ENCODE results near the gene CUX1.

The CUX1 gene

GRCh38 chr7:102128303-102128702, 310.9 kb downstream of the CUX1 start:
- Histone ChIP-seq H3K36me3 (ENCODE audit: control insufficient read depth, low read length) (peaks cover 53% of the 10 kb centered on the region), H3K9me3 (ENCODE audit: control insufficient read depth, insufficient read depth, low read length) (no peaks in the 10 kb centered on the region), H4K20me1 (ENCODE audit: control insufficient read depth, insufficient read depth, low read depth, low read length) (no peaks in the 10 kb centered on the region), H3K4me3 (ENCODE audit: low read length) (no peak overlapping the region), H3F3A (ENCODE audit: control insufficient read depth, insufficient read depth) (0 out of 2 replicates have a peak, but pooled peaks cover 5% of the 10 kb centered on the region), H3K27me3 (ENCODE audit: control insufficient read depth, low read length) (no peaks in the 10 kb centered on the region), H3K4me2 (ENCODE audit: low read length) (no peak overlapping the region), H3K9me2 (replicated peaks; ENCODE audit: control insufficient read depth, low read length) (no peaks in the 10 kb centered on the region), H3K27ac (ENCODE audit: low read depth, low read length) (no peak overlapping the region), H3K79me2 (ENCODE audit: control insufficient read depth, low read length) (no peaks in the 10 kb centered on the region), H3K4me1 (ENCODE audit: control insufficient read depth, low read length) (no peaks in the 10 kb centered on the region)
- TF ChIP-seq EZH2phosphoT487 (IDR thresholded peaks at IDR 0.05; ENCODE audit: borderline replicate concordance, low read length) (no peak), CTCF (IDR thresholded peaks at IDR 0.05; ENCODE audit: low read depth, low read length, poor library complexity, severe bottlenecking) (no peak)

DNA sequence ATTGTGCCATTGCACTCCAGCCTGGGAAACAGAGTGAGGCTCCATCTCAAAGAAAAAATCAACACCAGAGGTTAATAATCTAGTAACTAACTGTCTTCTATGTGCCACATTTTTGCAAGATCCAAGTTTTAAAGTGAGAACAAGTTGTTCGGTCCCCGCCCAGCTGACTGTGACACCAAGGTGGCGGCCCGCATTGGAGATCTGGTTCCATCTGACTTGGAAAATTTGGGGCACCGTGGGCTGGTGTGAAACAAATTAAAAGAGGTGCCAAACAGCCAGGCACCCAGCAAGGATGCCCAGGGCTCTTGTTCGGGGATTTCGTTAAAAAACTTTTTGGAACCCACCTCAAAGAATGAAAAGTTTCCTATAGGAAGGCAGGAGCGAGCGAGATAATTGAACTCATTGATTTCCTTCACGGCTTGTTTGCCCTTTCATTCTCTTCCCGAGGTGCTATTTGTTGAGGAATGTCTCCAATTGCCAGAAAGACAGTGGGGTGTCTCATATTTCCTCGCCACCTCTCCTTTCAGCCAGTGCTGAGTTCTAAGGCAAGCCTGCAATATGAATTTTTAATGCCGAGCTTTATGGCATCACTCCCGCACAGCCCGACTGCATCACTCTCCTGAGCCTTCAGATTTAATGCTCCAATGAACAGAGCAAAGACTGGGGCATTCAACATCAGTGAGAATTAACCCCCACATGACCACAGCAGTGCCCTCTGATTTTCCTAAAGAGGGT, 312.4 kb downstream of the CUX1 start:
- no peaks in the 10 kb centered on the region for H3K4me1 ChIP-seq (ENCODE audit: control insufficient read depth, low read length)
- no peaks in the 10 kb centered on the region for H4K20me1 ChIP-seq (ENCODE audit: control insufficient read depth, insufficient read depth, low read depth, low read length)
- TF ChIP-seq EZH2phosphoT487 (IDR thresholded peaks at IDR 0.05; ENCODE audit: borderline replicate concordance, low read length) (no peak), CTCF (IDR thresholded peaks at IDR 0.05; ENCODE audit: low read depth, low read length, poor library complexity, severe bottlenecking) (no peak)
- no peaks in the 10 kb centered on the region for H3K27me3 ChIP-seq (ENCODE audit: control insufficient read depth, low read length)
- H3K9me2 ChIP-seq (replicated peaks; ENCODE audit: control insufficient read depth, low read length) = no peaks in the 10 kb centered on the region
- no peaks in the 10 kb centered on the region for H3K79me2 ChIP-seq (ENCODE audit: control insufficient read depth, low read length)
- no peak overlapping the region for H3K27ac ChIP-seq (ENCODE audit: low read depth, low read length)
- no peak overlapping the region for H3K4me3 ChIP-seq (ENCODE audit: low read length)
- no peak overlapping the region for H3K4me2 ChIP-seq (ENCODE audit: low read length)
- peaks cover 55% of the 10 kb centered on the region for H3K36me3 ChIP-seq (ENCODE audit: control insufficient read depth, low read length)
- H3F3A ChIP-seq (ENCODE audit: control insufficient read depth, insufficient read depth) = peaks cover 4% of the 10 kb centered on the region; the same call in 1 of the 2 replicates
- no peaks in the 10 kb centered on the region for H3K9me3 ChIP-seq (ENCODE audit: control insufficient read depth, insufficient read depth, low read length)

DNA sequence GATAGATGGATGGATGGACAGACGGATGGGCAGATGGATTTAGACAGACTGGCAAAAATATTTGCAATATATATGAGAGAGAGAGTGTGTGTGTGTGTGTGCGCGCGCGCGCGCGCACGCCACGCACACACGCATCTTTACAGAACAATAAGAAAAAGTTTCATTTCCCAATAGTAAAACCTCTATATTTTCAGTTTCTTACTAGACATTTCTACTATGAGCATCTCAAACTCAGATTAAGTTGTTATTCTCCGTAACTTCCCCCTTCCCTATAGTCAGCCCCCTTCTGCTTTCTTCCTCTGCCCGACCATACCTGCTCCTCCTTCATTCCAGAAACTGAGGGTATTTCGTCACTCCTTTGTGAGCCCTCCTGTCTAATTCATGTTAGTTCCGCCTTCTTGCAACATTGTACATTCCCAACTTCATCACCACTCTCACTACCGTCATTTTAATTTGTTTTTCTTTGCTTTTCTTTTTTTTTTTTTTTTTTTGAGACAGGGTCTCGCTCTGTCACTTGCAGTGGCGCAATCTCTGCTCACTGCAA, 314.9 kb downstream of the CUX1 start:
- H3K9me2 ChIP-seq (replicated peaks; ENCODE audit: control insufficient read depth, low read length) = no peaks in the 10 kb centered on the region
- H4K20me1 ChIP-seq (ENCODE audit: control insufficient read depth, insufficient read depth, low read depth, low read length) = peaks cover 2% of the 10 kb centered on the region; the same call in 1 of the 2 replicates
- no peaks in the 10 kb centered on the region for H3K27me3 ChIP-seq (ENCODE audit: control insufficient read depth, low read length)
- H3K4me2 ChIP-seq (ENCODE audit: low read length) = no peak overlapping the region
- no peaks in the 10 kb centered on the region for H3K79me2 ChIP-seq (ENCODE audit: control insufficient read depth, low read length)
- H3K9me3 ChIP-seq (ENCODE audit: control insufficient read depth, insufficient read depth, low read length) = no peaks in the 10 kb centered on the region
- H3K27ac ChIP-seq (ENCODE audit: low read depth, low read length) = no peak overlapping the region
- no peak overlapping the region for H3K4me3 ChIP-seq (ENCODE audit: low read length)
- H3F3A ChIP-seq (ENCODE audit: control insufficient read depth, insufficient read depth) = peaks cover 10% of the 10 kb centered on the region; the same call in 1 of the 2 replicates
- H3K4me1 ChIP-seq (ENCODE audit: control insufficient read depth, low read length) = no peaks in the 10 kb centered on the region
- no peak for TF ChIP-seq CTCF (IDR thresholded peaks at IDR 0.05; ENCODE audit: low read depth, low read length, poor library complexity, severe bottlenecking)
- TF ChIP-seq EZH2phosphoT487 (IDR thresholded peaks at IDR 0.05; ENCODE audit: borderline replicate concordance, low read length) = no peak
- peaks cover 52% of the 10 kb centered on the region for H3K36me3 ChIP-seq (ENCODE audit: control insufficient read depth, low read length)
